Stomach (tissue), 9 donors: ENCODE results near the gene SYNPR. TPM values are rescaled to one million over a fixed set of nuclear protein-coding genes. Genes with fewer than 3 reads are reported as not detected.

Source experiments
- DNase-seq, 2 donors: peaks; one replicate each; pipeline versions ENCODE4 v3.0.0 to v3.0.0-alpha.2; 2013 to 2019
- H3K27ac ChIP-seq, 5 donors: fragments of 200-600 bp in 4 of 5; sonication (generic) in 4 of 5; one replicate each; pipeline ENCODE4 v1.5.1; 2013 to 2019; ENCODE audit warnings: mild to moderate bottlenecking in 1 of 5, moderate library complexity in 1 of 5
- H3K27me3 ChIP-seq, 3 donors: fragments of 200-600 bp; sonication (generic); one replicate each; pipeline ENCODE4 v1.5.1; 2017 to 2019; ENCODE audit warnings: mixed run types in 1 of 3
- H3K36me3 ChIP-seq, 4 donors: fragments of 200-600 bp; sonication (generic); 1 replicate in 3 of 4; 2 replicates in 1 of 4; pipeline ENCODE4 v1.5.1; 2016 to 2019
- H3K4me1 ChIP-seq, 4 donors: fragments of 200-600 bp; sonication (generic); one replicate each; pipeline ENCODE4 v1.5.1; 2016 to 2019
- H3K4me3 ChIP-seq, 4 donors: fragments of 200-600 bp; sonication (generic) in 3 of 4; one replicate each; pipeline ENCODE4 v1.5.1; 2016 to 2019; ENCODE audit warnings: mild to moderate bottlenecking in 1 of 4
- H3K9me3 ChIP-seq, 4 donors: fragments of 200-600 bp; sonication (generic); one replicate each; pipeline ENCODE4 v1.5.1; 2016 to 2019
- EP300 ChIP-seq: sonication (generic); formaldehyde crosslinking; IDR thresholded peaks from one replicate; pipeline ENCODE4 v1.6.1; 2017; ENCODE audit warnings: antibody characterized with exemption
- POLR2A ChIP-seq, 4 donors: fragments of 450-650 bp; IDR thresholded peaks; one replicate each; pipeline ENCODE4 v1.6.1; 2016; ENCODE audit warnings: antibody characterized with exemption in 4 of 4, control low read depth in 2 of 4, mild to moderate bottlenecking in 1 of 4, moderate library complexity in 1 of 4
- POLR2AphosphoS5 ChIP-seq, 3 donors: sonication (generic); formaldehyde crosslinking; IDR thresholded peaks; one replicate each; pipeline ENCODE4 v1.6.1; 2016; ENCODE audit warnings: antibody characterized with exemption in 3 of 3
- WGBS, 5 donors: extraction: QIAGEN DNeasy Blood & Tissue Kit in 3 of 5; methylation state at CpG; one replicate each; pipeline versions ENCODE4 v1.1.5 to v1.1.7; 2013 to 2018; 5-methylcytosine and 5-hydroxymethylcytosine counted together
- intact Hi-C: fragments of 100-400 bp; cut with DNase I; formaldehyde crosslinking; loops from one replicate; pipeline ENCODE4 v1.15.1; 2023; ENCODE audit warnings: low total_unique reads
- polyA plus RNA-seq, 3 donors: library from polyadenylated mRNA; stranded (reverse); fragments of 200-250 nt; gene quantifications; one replicate each; pipeline ENCODE4 v1.2.3, GENCODE V29; 2013
- total RNA-seq, 5 donors: library from RNA; depleted of rRNA; stranded (reverse); fragments of >200 nt; gene quantifications; one replicate each; pipeline versions ENCODE4 v1.1.0 to v1.2.3, GENCODE V29; 2014 to 2016
- TF ChIP-seq, protein P1 (sequence below), 7 experiments: fragments of 450-650 bp in 4 of 7; fragments of 200-600 bp in 3 of 7; sonication (generic) in 3 of 7; IDR thresholded peaks; one replicate each; pipeline ENCODE4 v1.5.1; 2016 to 2019; ENCODE audit warnings: antibody characterized with exemption in 7 of 7, control low read depth in 2 of 7, mild to moderate bottlenecking in 1 of 7
- donor health status: healthy with polysubstance abuse.
- donor health status: Bipolar disorder and iron deficiency.
- donor health status: healthy.

SYNPR gene
- total and polyA plus RNA-seq, 8 donors = 0.13 to 1.7 (median 0.31) TPM; not detected in 3

DNA sequence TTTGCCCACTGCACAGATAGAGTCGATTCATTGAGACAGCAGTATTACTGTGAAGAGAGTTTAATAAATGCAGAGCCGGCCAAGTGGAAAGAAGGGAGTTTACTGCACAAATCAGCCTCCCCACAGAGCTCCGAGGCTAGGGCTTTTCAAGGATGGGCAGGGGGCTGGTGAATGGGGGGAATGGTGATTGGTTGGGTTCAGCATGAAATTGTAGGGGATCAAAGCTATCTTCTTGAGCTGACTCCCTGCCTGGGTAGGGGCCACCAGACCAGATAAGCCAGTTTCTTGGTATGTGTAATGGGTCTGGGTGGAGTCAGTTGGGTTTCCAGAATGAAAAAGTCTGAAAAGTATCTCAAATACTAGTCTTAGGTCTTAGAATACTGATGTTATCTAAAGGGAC is 66.6 kb downstream of the SYNPR start:
- DNase-seq = no peak
- no peaks in the 10 kb centered on the region for H3K9me3 ChIP-seq
- H3K27me3 ChIP-seq = peaks cover 0 to 26% (median 0%) of the 10 kb centered on the region in 3 donors
- no peaks in the 10 kb centered on the region for H3K36me3 ChIP-seq
- TF ChIP-seq, protein P1, sequence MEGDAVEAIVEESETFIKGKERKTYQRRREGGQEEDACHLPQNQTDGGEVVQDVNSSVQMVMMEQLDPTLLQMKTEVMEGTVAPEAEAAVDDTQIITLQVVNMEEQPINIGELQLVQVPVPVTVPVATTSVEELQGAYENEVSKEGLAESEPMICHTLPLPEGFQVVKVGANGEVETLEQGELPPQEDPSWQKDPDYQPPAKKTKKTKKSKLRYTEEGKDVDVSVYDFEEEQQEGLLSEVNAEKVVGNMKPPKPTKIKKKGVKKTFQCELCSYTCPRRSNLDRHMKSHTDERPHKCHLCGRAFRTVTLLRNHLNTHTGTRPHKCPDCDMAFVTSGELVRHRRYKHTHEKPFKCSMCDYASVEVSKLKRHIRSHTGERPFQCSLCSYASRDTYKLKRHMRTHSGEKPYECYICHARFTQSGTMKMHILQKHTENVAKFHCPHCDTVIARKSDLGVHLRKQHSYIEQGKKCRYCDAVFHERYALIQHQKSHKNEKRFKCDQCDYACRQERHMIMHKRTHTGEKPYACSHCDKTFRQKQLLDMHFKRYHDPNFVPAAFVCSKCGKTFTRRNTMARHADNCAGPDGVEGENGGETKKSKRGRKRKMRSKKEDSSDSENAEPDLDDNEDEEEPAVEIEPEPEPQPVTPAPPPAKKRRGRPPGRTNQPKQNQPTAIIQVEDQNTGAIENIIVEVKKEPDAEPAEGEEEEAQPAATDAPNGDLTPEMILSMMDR (IDR thresholded peaks at IDR 0.05) = no peak
- TF ChIP-seq POLR2AphosphoS5 (IDR thresholded peaks at IDR 0.05) = no peak
- no peak for TF ChIP-seq POLR2A (IDR thresholded peaks at IDR 0.05)
- TF ChIP-seq EP300 = no peak
- intact Hi-C loops = no loop called here
- peaks cover 0 to 9% (median 4%) of the 10 kb centered on the region in 4 donors for H3K4me1 ChIP-seq
- 41 to 65% (median 55%) methylated on average over 3 of the region's 3 CpGs for WGBS, 5 donors
- H3K27ac ChIP-seq = no peak overlapping the region
- no peak overlapping the region for H3K4me3 ChIP-seq

DNA sequence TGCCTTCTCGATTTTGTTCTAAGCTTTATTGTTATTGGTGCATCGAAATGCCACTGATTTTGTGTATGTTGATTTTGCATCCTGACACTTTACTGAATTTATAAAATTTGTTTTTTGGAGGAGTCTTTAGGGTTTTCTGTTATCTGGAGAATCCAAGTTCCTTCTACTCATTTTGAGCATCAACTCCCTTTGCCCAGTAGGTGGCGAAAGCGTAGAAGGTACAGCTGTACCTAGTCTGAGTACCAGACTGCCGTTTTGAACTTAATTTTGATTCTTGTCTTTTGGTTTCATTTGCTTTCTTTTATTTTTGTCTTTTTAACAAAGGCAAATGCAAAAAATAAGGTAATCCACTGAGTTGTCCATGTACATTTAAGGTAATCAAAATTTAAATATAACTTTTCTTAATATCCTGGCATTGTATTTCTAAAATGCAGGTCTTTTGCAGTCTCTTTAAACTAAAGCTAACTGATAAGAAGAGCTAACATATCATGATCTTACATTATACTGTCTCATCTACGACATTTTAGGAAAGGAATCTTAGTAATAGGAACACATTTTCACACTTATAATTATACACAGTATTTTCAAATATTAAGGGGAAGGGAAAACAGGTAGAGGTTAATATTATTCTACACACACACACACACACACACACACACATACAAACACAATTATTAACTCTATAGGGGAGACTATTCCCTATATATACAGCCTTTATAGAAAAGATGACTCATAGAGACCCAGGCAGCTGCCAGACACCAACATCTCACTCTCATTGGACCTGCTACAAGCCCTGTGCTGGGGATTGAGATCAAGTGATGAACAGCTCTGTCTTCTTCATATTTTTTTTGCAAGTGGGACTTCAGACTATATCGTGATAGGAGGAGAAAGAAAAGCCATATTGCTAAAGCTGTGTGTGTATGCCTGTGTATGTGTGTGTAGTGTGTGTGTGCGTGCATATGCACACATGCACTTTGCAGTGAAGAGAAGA is 71.8 kb downstream of the SYNPR start:
- Histone ChIP-seq H3K27me3 (peaks cover 0 to 26% (median 0%) of the 10 kb centered on the region in 3 donors), H3K4me1 (no peaks in the 10 kb centered on the region), H3K36me3 (no peaks in the 10 kb centered on the region), H3K4me3 (no peak overlapping the region), H3K27ac (no peak overlapping the region), H3K9me3 (no peaks in the 10 kb centered on the region)
- 18 to 24% (median 22%) methylated on average over 8 of the region's 8 CpGs for WGBS, 5 donors
- intact Hi-C loops = loop anchor here (5.0 kb wide), 1 partner anchor 467 kb away; the partner anchor contains the start of gene C3orf49
- TF ChIP-seq, protein P1 (IDR thresholded peaks at IDR 0.05) = peak in 5 of 7 experiments; percentile 44 to 62 (median 54)
- TF ChIP-seq EP300 = no peak
- DNase-seq = peak; percentile 53 to 85

DNA sequence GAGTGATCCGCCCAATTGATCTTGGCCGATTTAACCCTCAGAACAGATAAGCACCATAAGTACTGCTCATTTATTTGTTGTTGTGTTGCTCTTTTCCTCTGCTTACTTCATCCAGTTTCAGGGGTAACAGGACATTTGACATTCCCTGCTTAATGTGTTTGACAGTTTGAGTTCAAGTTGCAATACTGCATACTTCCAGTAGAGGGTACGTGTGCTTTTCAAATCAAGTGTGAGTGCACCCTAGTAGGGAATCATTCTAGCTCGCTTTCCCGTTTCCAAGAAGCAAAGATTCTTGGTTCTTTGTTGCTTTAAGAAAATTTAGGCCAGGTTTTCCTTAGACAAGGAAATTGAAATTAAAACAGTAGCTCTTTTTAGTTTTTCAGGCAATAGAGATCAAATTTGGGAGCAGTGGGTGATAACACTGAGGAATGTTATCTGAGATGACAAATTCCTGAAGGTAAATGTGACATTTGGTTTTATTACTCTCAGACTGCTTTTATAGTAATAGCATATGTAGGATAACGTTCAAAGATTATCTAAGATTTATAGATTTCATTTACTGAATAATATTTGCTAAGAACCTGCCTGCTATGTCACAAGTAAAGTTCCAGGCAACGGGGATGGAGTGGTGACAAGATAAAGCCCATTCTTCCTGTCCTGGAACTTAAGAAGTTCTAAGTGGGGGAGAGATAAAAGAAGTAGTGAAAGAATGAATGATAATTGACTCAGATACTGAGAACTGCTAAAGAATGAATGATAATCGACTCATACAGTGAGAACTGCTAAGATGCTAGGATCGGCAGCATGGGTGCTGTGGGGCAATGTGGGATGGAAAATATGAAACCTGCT is 73.3 kb downstream of the SYNPR start:
- TF ChIP-seq, protein P1 (IDR thresholded peaks at IDR 0.05) = peak in 5 of 7 experiments; percentile 72 to 93 (median 74)
- no peak for TF ChIP-seq POLR2A (IDR thresholded peaks at IDR 0.05)
- no peaks in the 10 kb centered on the region for H3K36me3 ChIP-seq
- DNase-seq = peak in 1 of 2 donors; percentile 84
- no peaks in the 10 kb centered on the region for H3K9me3 ChIP-seq
- no peaks in the 10 kb centered on the region for H3K4me1 ChIP-seq
- intact Hi-C loops = loop anchor here (5.0 kb wide), 1 partner anchor 466 kb away; the partner anchor contains the start of gene C3orf49
- H3K27me3 ChIP-seq = peaks cover 0 to 19% (median 0%) of the 10 kb centered on the region in 3 donors
- no peak overlapping the region for H3K4me3 ChIP-seq
- WGBS, 5 donors = 30 to 32% (median 31%) methylated on average over 9 of the region's 9 CpGs
- no peak overlapping the region for H3K27ac ChIP-seq

DNA sequence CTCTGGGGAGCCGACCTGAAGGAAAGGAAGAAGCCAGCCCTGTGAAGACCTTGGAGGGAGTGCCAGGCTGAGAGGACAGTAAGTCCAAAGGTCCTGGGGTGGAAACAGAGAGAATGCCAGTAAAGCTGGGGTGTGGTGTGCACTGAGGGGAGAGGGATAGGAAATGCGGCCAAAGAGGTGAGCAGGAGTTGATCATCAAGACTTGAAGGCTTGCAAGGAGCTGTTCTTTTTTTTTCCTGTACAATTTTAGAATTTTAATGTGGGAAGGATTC is 73.8 kb downstream of the SYNPR start:
- WGBS, 5 donors = 51 to 79% (median 60%) methylated on average over 2 of the region's 2 CpGs
- Histone ChIP-seq H3K4me1 (no peaks in the 10 kb centered on the region), H3K9me3 (no peaks in the 10 kb centered on the region), H3K36me3 (no peaks in the 10 kb centered on the region), H3K27ac (no peak overlapping the region), H3K27me3 (peaks cover 0 to 19% (median 0%) of the 10 kb centered on the region in 3 donors), H3K4me3 (no peak overlapping the region)
- TF ChIP-seq POLR2AphosphoS5 (IDR thresholded peaks at IDR 0.05) = no peak
- TF ChIP-seq, protein P1 (IDR thresholded peaks at IDR 0.05) = no peak
- intact Hi-C loops = loop anchor here (5.0 kb wide), 1 partner anchor 465 kb away; the partner anchor contains the start of gene C3orf49
- no peak for DNase-seq
